ENCODE measurements around the gene FNIP1. TPM values are rescaled to one million over a fixed set of nuclear protein-coding genes. Genes with fewer than 3 reads are reported as not detected.

The FNIP1 gene
- total and polyA plus RNA-seq, 9 of the 15 experiments (the other 6 are each of a cell fraction or from before 2014, with no cell fraction given): 5.0 to 32.8 (median 18.4) TPM

GRCh38 chr5:131677115-131677514 lies 119.7 kb downstream of the FNIP1 start:
- no peak overlapping the region for H3K9ac ChIP-seq (ENCODE audit: insufficient read depth in 1 of 2, low read depth in 2 of 2, low read length in 2 of 2)
- in situ Hi-C loops (cut with MboI): no loop called here
- H3K79me2 ChIP-seq (ENCODE audit: control insufficient read depth, insufficient read depth, low read length): no peaks in the 10 kb centered on the region
- H3K27ac ChIP-seq (ENCODE audit: extremely low read depth, low read depth, low read length): no peak overlapping the region
- TF ChIP-seq, protein P1, sequence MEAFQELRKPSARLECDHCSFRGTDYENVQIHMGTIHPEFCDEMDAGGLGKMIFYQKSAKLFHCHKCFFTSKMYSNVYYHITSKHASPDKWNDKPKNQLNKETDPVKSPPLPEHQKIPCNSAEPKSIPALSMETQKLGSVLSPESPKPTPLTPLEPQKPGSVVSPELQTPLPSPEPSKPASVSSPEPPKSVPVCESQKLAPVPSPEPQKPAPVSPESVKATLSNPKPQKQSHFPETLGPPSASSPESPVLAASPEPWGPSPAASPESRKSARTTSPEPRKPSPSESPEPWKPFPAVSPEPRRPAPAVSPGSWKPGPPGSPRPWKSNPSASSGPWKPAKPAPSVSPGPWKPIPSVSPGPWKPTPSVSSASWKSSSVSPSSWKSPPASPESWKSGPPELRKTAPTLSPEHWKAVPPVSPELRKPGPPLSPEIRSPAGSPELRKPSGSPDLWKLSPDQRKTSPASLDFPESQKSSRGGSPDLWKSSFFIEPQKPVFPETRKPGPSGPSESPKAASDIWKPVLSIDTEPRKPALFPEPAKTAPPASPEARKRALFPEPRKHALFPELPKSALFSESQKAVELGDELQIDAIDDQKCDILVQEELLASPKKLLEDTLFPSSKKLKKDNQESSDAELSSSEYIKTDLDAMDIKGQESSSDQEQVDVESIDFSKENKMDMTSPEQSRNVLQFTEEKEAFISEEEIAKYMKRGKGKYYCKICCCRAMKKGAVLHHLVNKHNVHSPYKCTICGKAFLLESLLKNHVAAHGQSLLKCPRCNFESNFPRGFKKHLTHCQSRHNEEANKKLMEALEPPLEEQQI (IDR thresholded peaks at IDR 0.05): no peak
- no peak for TF ChIP-seq ZNF133 (CRISPR knock-in tag; IDR thresholded peaks at IDR 0.05)
- no peak overlapping the region for H2AFZ ChIP-seq (ENCODE audit: low read depth, low read length)
- H4K20me1 ChIP-seq (replicated peaks; ENCODE audit: control insufficient read depth, insufficient read depth, low read length): no peaks in the 10 kb centered on the region
- no peak overlapping the region for H3K4me2 ChIP-seq (ENCODE audit: insufficient read depth, low read length)
- DNase-seq (ENCODE audit: extremely low read depth in 1 of 4, low spot score in 3 of 4) (no peak), FAIRE-seq (peak; percentile 42), ATAC-seq (no peak)
- H3K4me3 ChIP-seq: no peak overlapping the region
- intact Hi-C loops (cut with micrococcal nuclease): loop anchor here (10.0 kb wide), 2 partner anchors 118 to 328 kb away; partner anchors contain the start of gene FNIP1
- peaks cover 75% of the 10 kb centered on the region for H3K36me3 ChIP-seq (ENCODE audit: control insufficient read depth, insufficient read depth, low read length)
- WGBS (ENCODE audit: insufficient coverage, low coverage, missing lambda C conversion rate): 71% methylated on average over 3 of the region's 3 CpGs
- H3K27me3 ChIP-seq (ENCODE audit: control insufficient read depth in 2 of 2, insufficient read depth in 2 of 2, low read length in 2 of 2): no peaks in the 10 kb centered on the region
- H3K9me3 ChIP-seq (replicated peaks; ENCODE audit: control insufficient read depth, insufficient read depth, low read depth, low read length): no peaks in the 10 kb centered on the region
- ChIA-PET CTCF (ENCODE audit: low intra/inter-chr PET ratio) (no interaction called here), POLR2A (interaction anchor here (0.6 kb wide), 1 partner anchor 11 kb away, joined by 4 read pairs; no protein-coding TSS in a partner anchor)
- H3K4me1 ChIP-seq (replicated peaks in 1 of 2; ENCODE audit: control insufficient read depth in 2 of 2, insufficient read depth in 2 of 2, low read length in 2 of 2): peaks cover 0 to 4% of the 10 kb centered on the region in 2 experiments; a peak in 2 of 5 replicates
- BruUV-seq (replicated peaks): no TSS peak
- H3K9me1 ChIP-seq (ENCODE audit: control insufficient read depth, insufficient read depth, low read length): no peaks in the 10 kb centered on the region

GRCh38 chr5:131672776-131673175 lies 124.0 kb downstream of the FNIP1 start:
- Histone ChIP-seq H3K4me3 (no peak overlapping the region), H3K27ac (ENCODE audit: extremely low read depth, low read depth, low read length) (peak overlapping the region; percentile 59; the same call in 1 of the 3 replicates), H3K9me1 (ENCODE audit: control insufficient read depth, insufficient read depth, low read length) (no peaks in the 10 kb centered on the region), H3K27me3 (ENCODE audit: control insufficient read depth in 2 of 2, insufficient read depth in 2 of 2, low read length in 2 of 2) (no peaks in the 10 kb centered on the region), H3K4me1 (replicated peaks in 1 of 2; ENCODE audit: control insufficient read depth in 2 of 2, insufficient read depth in 2 of 2, low read length in 2 of 2) (peaks cover 0 to 8% of the 10 kb centered on the region in 2 experiments; a peak in 2 of 5 replicates), H2AFZ (ENCODE audit: low read depth, low read length) (no peak overlapping the region), H3K4me2 (ENCODE audit: insufficient read depth, low read length) (no peak overlapping the region), H3K79me2 (ENCODE audit: control insufficient read depth, insufficient read depth, low read length) (no peaks in the 10 kb centered on the region), H3K9ac (ENCODE audit: insufficient read depth in 1 of 2, low read depth in 2 of 2, low read length in 2 of 2) (no peak overlapping the region), H3K9me3 (replicated peaks; ENCODE audit: control insufficient read depth, insufficient read depth, low read depth, low read length) (no peaks in the 10 kb centered on the region), H3K36me3 (ENCODE audit: control insufficient read depth, insufficient read depth, low read length) (peaks cover 90% of the 10 kb centered on the region), H4K20me1 (replicated peaks; ENCODE audit: control insufficient read depth, insufficient read depth, low read length) (no peaks in the 10 kb centered on the region)
- intact Hi-C loops (cut with micrococcal nuclease) (loop anchor here (10.0 kb wide), 2 partner anchors 122 to 332 kb away; partner anchors contain the start of gene FNIP1), in situ Hi-C loops (cut with MboI) (no loop called here)
- no peak; the same call in 2 of the 3 replicates for ATAC-seq
- ChIA-PET POLR2A (interaction anchor here (0.9 kb wide), 1 partner anchor 13 kb away, joined by 3 read pairs; no protein-coding TSS in a partner anchor), CTCF (ENCODE audit: low intra/inter-chr PET ratio) (no interaction called here)
- no peak for FAIRE-seq
- BruUV-seq (replicated peaks): no TSS peak
- DNase-seq (ENCODE audit: extremely low read depth in 1 of 4, low spot score in 3 of 4): no peak
- 77% methylated on average over 6 of the region's 6 CpGs for WGBS (ENCODE audit: insufficient coverage, low coverage, missing lambda C conversion rate)
- TF ChIP-seq SRSF9 (IDR thresholded peaks at IDR 0.05; ENCODE audit: borderline replicate concordance, low read depth, low read length) (no peak), HDAC6 (IDR thresholded peaks at IDR 0.05; ENCODE audit: low read depth, low read length) (no peak), MCM3 (IDR thresholded peaks at IDR 0.05) (no peak), L3MBTL2 (IDR thresholded peaks at IDR 0.05) (no peak), CBX5 (IDR thresholded peaks at IDR 0.05; ENCODE audit: borderline replicate concordance, low read depth) (no peak), NCOA2 (IDR thresholded peaks at IDR 0.05; ENCODE audit: partially characterized antibody in 2 of 2) (no peak), ZZZ3 (IDR thresholded peaks at IDR 0.05) (no peak), NCOR1 (IDR thresholded peaks at IDR 0.05) (no peak), USF1 (CRISPR knock-in tag; IDR thresholded peaks at IDR 0.05) (no peak), CBX2 (IDR thresholded peaks at IDR 0.05; ENCODE audit: insufficient read depth, low read length, poor library complexity, severe bottlenecking) (no peak), ZNF830 (CRISPR knock-in tag; IDR thresholded peaks at IDR 0.05) (no peak), KDM4B (IDR thresholded peaks at IDR 0.05; ENCODE audit: borderline replicate concordance in 2 of 2, low read depth in 1 of 2) (no peak), HCFC1 (IDR thresholded peaks at IDR 0.05; ENCODE audit: low read depth, low read length) (no peak)

Data from K562 (cell line).